Fibroblast of lung (primary cell): ENCODE measurements around the gene CTDSP2. TPM values are rescaled to one million over a fixed set of nuclear protein-coding genes. Genes with fewer than 3 reads are reported as not detected.
"Not testable (repeated sequence)": the region's sequence is repeated elsewhere in the genome, so short reads cannot be mapped to it uniquely, and the experiment has no call there.

Source experiments
- DNase-seq, 2 donors: peaks; one replicate each; pipeline versions ENCODE4 v3.0.0 to v3.0.0-alpha.2; 2010; ENCODE audit warnings: low read depth in 2 of 2
- H2AFZ ChIP-seq: 2 replicates; pipeline ENCODE4 v1.5.1; 2012; ENCODE audit warnings: low read length, control low read depth, inconsistent platforms
- H3K27ac ChIP-seq: 2 replicates; pipeline ENCODE4 v1.5.1; 2011; ENCODE audit warnings: low read length, control low read depth; ENCODE audit not compliant: insufficient read depth
- H3K27me3 ChIP-seq: 2 replicates; pipeline ENCODE4 v1.5.1; 2011; ENCODE audit warnings: mild to moderate bottlenecking, low read length; ENCODE audit not compliant: control insufficient read depth, insufficient read depth
- H3K36me3 ChIP-seq: 2 replicates; pipeline ENCODE4 v1.5.1; 2011; ENCODE audit warnings: low read length; ENCODE audit not compliant: control insufficient read depth, insufficient read depth
- H3K4me1 ChIP-seq: 2 replicates; pipeline ENCODE4 v1.5.1; 2011; ENCODE audit warnings: low read length; ENCODE audit not compliant: control insufficient read depth, insufficient read depth; ENCODE audit errors: extremely low read depth
- H3K4me2 ChIP-seq: 2 replicates; pipeline ENCODE4 v1.5.1; 2011; ENCODE audit warnings: low read length, control low read depth; ENCODE audit not compliant: insufficient read depth; ENCODE audit errors: extremely low read depth
- H3K4me3 ChIP-seq, 4 experiments: fragments of 200-600 bp in 1 of 4; sonication (generic) in 1 of 4; replicated peaks in 1 of 4; 2 replicates each; pipeline ENCODE4 v1.5.1; 2011 to 2016; ENCODE audit warnings: low read length in 4 of 4, low read depth in 3 of 4, mild to moderate bottlenecking in 3 of 4, control low read depth in 2 of 4, inconsistent platforms in 1 of 4, mixed read lengths in 1 of 4; ENCODE audit not compliant: insufficient read depth in 1 of 4; ENCODE audit errors: control extremely low read depth in 1 of 4
- H3K79me2 ChIP-seq: 2 replicates; pipeline ENCODE4 v1.5.1; 2012; ENCODE audit warnings: mild to moderate bottlenecking, low read length, inconsistent platforms; ENCODE audit not compliant: control insufficient read depth, insufficient read depth
- H3K9ac ChIP-seq: 2 replicates; pipeline ENCODE4 v1.5.1; 2011; ENCODE audit warnings: mild to moderate bottlenecking, low read length, control low read depth; ENCODE audit not compliant: insufficient read depth
- H3K9me3 ChIP-seq: 2 replicates; pipeline ENCODE4 v1.5.1; 2012; ENCODE audit warnings: low read depth, low read length; ENCODE audit not compliant: control insufficient read depth, insufficient read depth
- H4K20me1 ChIP-seq: 2 replicates; pipeline ENCODE4 v1.5.1; 2011; ENCODE audit warnings: low read length; ENCODE audit not compliant: control insufficient read depth, insufficient read depth; ENCODE audit errors: extremely low read depth
- EZH2 ChIP-seq: IDR thresholded peaks from 2 replicates; pipeline ENCODE4 v1.5.1; 2012; ENCODE audit warnings: low read length, control low read depth, mild to moderate bottlenecking; ENCODE audit errors: missing control alignments
- polyA plus RNA-seq, 2 donors: library from polyadenylated mRNA; depleted of rRNA in 1 of 2; stranded (reverse) in 1 of 2; unstranded in 1 of 2; fragments of >200 nt; gene quantifications; 2 replicates each; pipeline ENCODE4 v1.2.1, GENCODE V29; 2011 to 2012; ENCODE audit warnings: missing spikeins in 1 of 2
- total RNA-seq: library from RNA; depleted of rRNA; stranded (reverse); fragments of >200 nt; gene quantifications from 2 replicates; pipeline ENCODE4 v1.2.1, GENCODE V29; 2014
- TF ChIP-seq, protein P1 (sequence below), 2 donors: IDR thresholded peaks in 1 of 2; conservative IDR thresholded peaks in 1 of 2; 1 replicate in 1 of 2; 2 replicates in 1 of 2; pipeline ENCODE4 v1.5.1; 2011 to 2012; ENCODE audit warnings: low read length in 2 of 2, control low read depth in 1 of 2, inconsistent platforms in 1 of 2, low read depth in 1 of 2, mild to moderate bottlenecking in 1 of 2

Gene CTDSP2
- total and polyA plus RNA-seq, 2 donors (not counting 1 experiment from before 2014, with no cell fraction given): 92.0 to 208 TPM

DNA sequence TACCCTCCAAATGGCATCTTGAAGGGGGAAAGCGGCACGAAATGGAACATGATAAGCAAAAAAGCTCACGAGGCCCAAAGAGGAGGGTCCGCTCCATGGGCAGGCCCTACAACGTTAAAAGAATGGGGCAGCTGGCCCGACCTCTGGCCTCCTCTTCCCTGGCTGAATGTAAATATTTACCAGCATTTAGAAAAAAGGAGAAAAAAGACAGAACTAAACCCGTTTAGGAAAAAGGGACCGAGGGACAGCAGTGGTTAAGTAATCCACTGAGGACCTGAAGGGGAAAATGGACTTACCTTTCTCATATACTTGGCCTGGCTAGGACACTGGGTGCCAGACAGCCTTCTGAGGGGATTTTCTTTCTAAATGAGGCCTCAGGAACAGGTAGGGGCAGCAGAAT is 26.4 kb downstream of the CTDSP2 start:
- not testable (repeated sequence) for H3K79me2 ChIP-seq, DNase-seq, H3K27me3 ChIP-seq, H4K20me1 ChIP-seq, H3K4me3 ChIP-seq, H3K9me3 ChIP-seq, H3K4me1 ChIP-seq, H3K4me2 ChIP-seq, H3K9ac ChIP-seq, H3K27ac ChIP-seq, H2AFZ ChIP-seq
- H3K36me3 ChIP-seq: peaks cover 34% of the 10 kb centered on the region

DNA sequence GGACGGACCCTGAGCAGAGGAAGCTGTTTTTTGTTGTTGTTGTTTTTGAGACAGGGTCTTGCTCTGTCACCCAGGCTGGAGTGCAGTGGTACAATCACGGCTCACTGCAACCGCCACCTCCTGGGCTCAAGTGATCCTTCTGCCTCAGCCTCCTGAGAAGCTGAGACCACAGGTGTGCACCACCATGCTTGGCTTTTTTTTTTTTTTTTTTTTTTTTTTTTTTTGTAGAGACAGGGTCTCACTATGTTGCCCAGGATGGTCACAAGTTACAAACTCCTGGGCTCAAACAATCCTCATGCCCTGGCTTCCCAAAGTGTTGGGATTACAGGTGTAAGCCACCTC is 28.6 kb downstream of the CTDSP2 start:
- not testable (repeated sequence) for H3K4me1 ChIP-seq, H4K20me1 ChIP-seq, H3K27ac ChIP-seq, H3K4me3 ChIP-seq, H3K9ac ChIP-seq, H3K9me3 ChIP-seq, H3K4me2 ChIP-seq, H2AFZ ChIP-seq, H3K27me3 ChIP-seq, H3K79me2 ChIP-seq, DNase-seq
- H3K36me3 ChIP-seq: peaks cover 16% of the 10 kb centered on the region

DNA sequence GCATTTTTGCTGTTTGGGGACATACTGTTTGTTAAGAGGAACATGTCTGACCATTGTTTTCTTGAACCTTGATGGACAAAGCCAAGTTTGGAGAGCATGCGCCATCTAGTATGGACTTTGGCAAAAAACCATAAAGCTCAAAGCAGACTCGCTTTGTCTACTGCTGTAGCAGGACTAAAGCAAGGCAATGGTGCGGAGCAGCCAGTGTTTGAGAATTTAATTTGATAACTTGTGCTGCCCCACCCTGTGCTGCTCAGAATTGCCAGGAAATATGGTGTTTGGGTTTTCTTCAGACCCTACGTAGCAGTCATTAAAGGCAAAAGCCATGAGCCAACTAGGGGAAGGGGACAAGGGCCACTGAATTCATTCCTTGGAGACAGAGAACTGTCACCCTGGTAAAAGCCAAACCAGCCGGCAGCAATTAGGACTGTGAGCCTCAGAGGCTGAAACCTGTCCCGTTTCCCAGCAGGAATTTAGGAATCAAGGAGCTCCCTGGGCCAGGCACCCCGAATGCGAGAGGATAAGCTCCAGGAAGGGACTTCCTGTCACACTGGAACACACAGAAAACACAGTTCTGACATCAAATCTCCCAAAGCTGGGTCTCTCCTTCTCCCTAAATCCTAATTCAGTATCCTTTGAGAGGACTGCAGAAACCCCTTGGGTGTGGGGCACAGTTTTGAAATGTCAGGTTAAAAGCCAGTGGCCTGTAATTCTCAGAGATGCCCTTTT is 29.1 kb downstream of the CTDSP2 start:
- no peaks in the 10 kb centered on the region for H4K20me1 ChIP-seq
- no peaks in the 10 kb centered on the region for H3K27me3 ChIP-seq
- no peaks in the 10 kb centered on the region for H3K79me2 ChIP-seq
- H3K4me2 ChIP-seq: no peak overlapping the region
- H2AFZ ChIP-seq: no peak overlapping the region
- H3K4me3 ChIP-seq: no peak overlapping the region
- no peak overlapping the region for H3K9ac ChIP-seq
- peaks cover 16% of the 10 kb centered on the region for H3K36me3 ChIP-seq
- no peak overlapping the region for H3K27ac ChIP-seq
- peaks cover 8% of the 10 kb centered on the region for H3K4me1 ChIP-seq
- TF ChIP-seq, protein P1, sequence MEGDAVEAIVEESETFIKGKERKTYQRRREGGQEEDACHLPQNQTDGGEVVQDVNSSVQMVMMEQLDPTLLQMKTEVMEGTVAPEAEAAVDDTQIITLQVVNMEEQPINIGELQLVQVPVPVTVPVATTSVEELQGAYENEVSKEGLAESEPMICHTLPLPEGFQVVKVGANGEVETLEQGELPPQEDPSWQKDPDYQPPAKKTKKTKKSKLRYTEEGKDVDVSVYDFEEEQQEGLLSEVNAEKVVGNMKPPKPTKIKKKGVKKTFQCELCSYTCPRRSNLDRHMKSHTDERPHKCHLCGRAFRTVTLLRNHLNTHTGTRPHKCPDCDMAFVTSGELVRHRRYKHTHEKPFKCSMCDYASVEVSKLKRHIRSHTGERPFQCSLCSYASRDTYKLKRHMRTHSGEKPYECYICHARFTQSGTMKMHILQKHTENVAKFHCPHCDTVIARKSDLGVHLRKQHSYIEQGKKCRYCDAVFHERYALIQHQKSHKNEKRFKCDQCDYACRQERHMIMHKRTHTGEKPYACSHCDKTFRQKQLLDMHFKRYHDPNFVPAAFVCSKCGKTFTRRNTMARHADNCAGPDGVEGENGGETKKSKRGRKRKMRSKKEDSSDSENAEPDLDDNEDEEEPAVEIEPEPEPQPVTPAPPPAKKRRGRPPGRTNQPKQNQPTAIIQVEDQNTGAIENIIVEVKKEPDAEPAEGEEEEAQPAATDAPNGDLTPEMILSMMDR (conservative IDR thresholded peaks at IDR 0.05 in 1 of 2, IDR thresholded peaks at IDR 0.05 in 1 of 2; ENCODE audit: low read depth in 1 of 2, low read length in 2 of 2): no peak
- no peak for TF ChIP-seq EZH2
- H3K9me3 ChIP-seq: no peaks in the 10 kb centered on the region
- no peak for DNase-seq

DNA sequence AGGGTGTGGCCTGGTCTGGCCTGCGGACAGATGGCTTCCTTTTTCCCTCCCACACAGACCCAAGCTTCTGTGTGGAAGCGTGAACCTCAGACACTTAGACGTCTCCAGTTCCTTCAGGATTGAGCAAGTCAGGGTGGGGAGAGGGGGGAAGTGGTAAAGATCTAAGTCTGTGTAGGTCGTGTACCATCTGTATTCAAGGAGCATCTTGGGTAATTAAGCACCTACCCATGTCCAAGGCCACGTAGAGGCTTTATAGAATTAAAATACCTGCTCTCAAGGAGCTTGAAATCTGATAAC is 29.7 kb downstream of the CTDSP2 start:
- H3K4me1 ChIP-seq: peaks cover 8% of the 10 kb centered on the region
- H3K27me3 ChIP-seq: no peaks in the 10 kb centered on the region
- H3K9ac ChIP-seq: no peak overlapping the region
- H3K4me2 ChIP-seq: no peak overlapping the region
- H3K4me3 ChIP-seq: no peak overlapping the region
- no peaks in the 10 kb centered on the region for H3K79me2 ChIP-seq
- peak; percentile 39 to 64 for DNase-seq
- H3K27ac ChIP-seq: no peak overlapping the region
- H2AFZ ChIP-seq: no peak overlapping the region
- TF ChIP-seq EZH2: no peak
- TF ChIP-seq, protein P1 (conservative IDR thresholded peaks at IDR 0.05 in 1 of 2, IDR thresholded peaks at IDR 0.05 in 1 of 2; ENCODE audit: low read depth in 1 of 2, low read length in 2 of 2): no peak
- no peaks in the 10 kb centered on the region for H3K9me3 ChIP-seq
- peaks cover 15% of the 10 kb centered on the region for H3K36me3 ChIP-seq
- H4K20me1 ChIP-seq: no peaks in the 10 kb centered on the region
